HCT116 (cell line): Measurements from ENCODE around the gene RPTOR.

Experiments used
- ATF3 ChIP-seq: IDR thresholded peaks from 2 replicates; pipeline ENCODE4 v1.6.1; 2012
- CTCF ChIP-seq, 3 experiments: fragments of 200-600 bp in 1 of 3; sonication (generic) in 1 of 3; IDR thresholded peaks in 2 of 3; conservative IDR thresholded peaks in 1 of 3; 2 replicates each; pipeline ENCODE4 v1.5.1; 2012 to 2017; ENCODE audit warnings: low read depth in 2 of 3, low read length in 2 of 3, antibody characterized with exemption in 1 of 3, borderline replicate concordance in 1 of 3, control low read depth in 1 of 3, mild to moderate bottlenecking in 1 of 3, mixed read lengths in 1 of 3, mixed run types in 1 of 3, moderate library complexity in 1 of 3; ENCODE audit not compliant: insufficient read depth in 1 of 3
- EZH2 ChIP-seq: fragments of 200-600 bp; sonication (generic); IDR thresholded peaks from 2 replicates; pipeline ENCODE4 v1.6.1; 2017; ENCODE audit warnings: antibody characterized with exemption, mixed run types
- JUND ChIP-seq: IDR thresholded peaks from 2 replicates; pipeline ENCODE4 v1.6.1; 2012
- MAX ChIP-seq: IDR thresholded peaks from 2 replicates; pipeline ENCODE4 v1.6.1; 2012
- POLR2A ChIP-seq: IDR thresholded peaks from 2 replicates; pipeline ENCODE4 v1.7.0; 2011; ENCODE audit warnings: borderline replicate concordance; ENCODE audit not compliant: insufficient read depth, insufficient read length; ENCODE audit errors: extremely low read depth
- POLR2AphosphoS5 ChIP-seq: IDR thresholded peaks from 2 replicates; pipeline ENCODE4 v1.6.1; 2011; ENCODE audit warnings: mild to moderate bottlenecking, low read depth, low read length, moderate library complexity
- RAD21 ChIP-seq: IDR thresholded peaks from 2 replicates; pipeline ENCODE4 v1.6.1; 2012; ENCODE audit warnings: low read depth, mild to moderate bottlenecking
- REST ChIP-seq: IDR thresholded peaks from 2 replicates; pipeline ENCODE4 v1.6.1; 2012; ENCODE audit warnings: low read depth
- SIN3A ChIP-seq: IDR thresholded peaks from 2 replicates; pipeline ENCODE4 v1.6.1; 2012; ENCODE audit warnings: low read depth
- ZBTB33 ChIP-seq: IDR thresholded peaks from 2 replicates; pipeline ENCODE4 v1.6.1; 2011; ENCODE audit warnings: mild to moderate bottlenecking, low read length, moderate library complexity; ENCODE audit not compliant: insufficient replicate concordance; ENCODE audit errors: extremely low read depth
- ZFX ChIP-seq: fragments of 450-650 bp; IDR thresholded peaks from 2 replicates; pipeline ENCODE4 v1.6.1; 2017

- no peak for TF ChIP-seq EZH2
- TF ChIP-seq CTCF (IDR thresholded peaks at IDR 0.05 in 2 of 3, conservative IDR thresholded peaks at IDR 0.05 in 1 of 3; ENCODE audit: borderline replicate concordance in 1 of 3, insufficient read depth in 1 of 3, low read depth in 2 of 3, low read length in 2 of 3), result no peak
- no peak for TF ChIP-seq ATF3
- no peak for TF ChIP-seq POLR2A
- TF ChIP-seq POLR2AphosphoS5, result no peak
- TF ChIP-seq RAD21, result no peak
- TF ChIP-seq JUND, result no peak
- no peak for TF ChIP-seq REST
- no peak for TF ChIP-seq SIN3A
- no peak for TF ChIP-seq ZFX
- no peak for TF ChIP-seq ZBTB33
- no peak for TF ChIP-seq MAX
Observed at GRCh38 chr17:80665792-80666191, 121.2 kb downstream of the RPTOR start.
